PC-3 (cell line): ENCODE data around the gene C1QTNF6. TPM values are rescaled to one million over a fixed set of nuclear protein-coding genes. Genes with fewer than 3 reads are reported as not detected.

ENCODE experiments used
- ATAC-seq: fragments of 200-7000 bp; cut with Tn5 transposase; 2 replicates; pipeline ENCODE4 v1.9.1; 2020; ENCODE audit warnings: mild to moderate bottlenecking, moderate library complexity
- BruUV-seq: library from RNA; stranded (reverse); fragments of 400-500 nt; replicated peaks from 2 replicates; lab custom pipeline; 2021; lab: Mats Ljungman, UMichigan
- CTCF ChIA-PET: fragments of 300-600 bp; sonication (Branson Sonifier 250); formaldehyde crosslinking; loops from one replicate; lab custom pipeline; 2022; ENCODE audit warnings: antibody characterized with exemption; lab: Charles Lee
- POLR2A ChIA-PET: fragments of 300-600 bp; sonication (Branson Sonifier 250); formaldehyde crosslinking; loops from one replicate; lab custom pipeline; 2022; ENCODE audit warnings: antibody characterized with exemption; ENCODE audit not compliant: unreplicated experiment; lab: Charles Lee
- DNase-seq: peaks from one replicate; pipeline ENCODE4 v3.0.0-alpha.2; 2015
- H2AFZ ChIP-seq: fragments of 300-600 bp; sonication (generic); 2 replicates; pipeline ENCODE4 v1.6.0; 2016; ENCODE audit warnings: antibody characterized with exemption, low read length
- H3F3A ChIP-seq: fragments of 300-600 bp; sonication (generic); one replicate; pipeline ENCODE4 v1.6.0; 2017; ENCODE audit warnings: antibody characterized with exemption, low read length, control low read depth, mild to moderate bottlenecking; ENCODE audit not compliant: unreplicated experiment
- H3K27ac ChIP-seq: fragments of 300-600 bp; sonication (generic); 2 replicates; pipeline ENCODE4 v1.5.1; 2016; ENCODE audit warnings: mild to moderate bottlenecking, low read length
- H3K27me3 ChIP-seq: fragments of 300-600 bp; sonication (generic); 2 replicates; pipeline ENCODE4 v1.6.1; 2016; ENCODE audit warnings: low read length, mixed read lengths
- H3K36me3 ChIP-seq: fragments of 300-600 bp; sonication (generic); 2 replicates; pipeline ENCODE4 v1.6.1; 2016; ENCODE audit warnings: low read depth, mixed run types, low read length, mixed read lengths
- H3K4me1 ChIP-seq: fragments of 300-600 bp; sonication (generic); 2 replicates; pipeline ENCODE4 v1.5.1; 2016; ENCODE audit warnings: low read length; ENCODE audit not compliant: insufficient read depth
- H3K4me2 ChIP-seq: fragments of 300-600 bp; sonication (generic); 2 replicates; pipeline ENCODE4 v1.6.0; 2016; ENCODE audit warnings: low read length
- H3K4me3 ChIP-seq: fragments of 300-600 bp; sonication (generic); 2 replicates; pipeline ENCODE4 v1.5.1; 2016; ENCODE audit warnings: mild to moderate bottlenecking, low read length, mixed read lengths
- H3K79me2 ChIP-seq: fragments of 300-600 bp; sonication (generic); 2 replicates; pipeline ENCODE4 v1.6.1; 2017; ENCODE audit warnings: low read length, mixed read lengths
- H3K9ac ChIP-seq: fragments of 300-600 bp; sonication (generic); 2 replicates; pipeline ENCODE4 v1.6.0; 2016; ENCODE audit warnings: mild to moderate bottlenecking, low read length
- H3K9me2 ChIP-seq: fragments of 300-600 bp; sonication (generic); replicated peaks from 2 replicates; pipeline ENCODE4 v1.6.1; 2016; ENCODE audit warnings: mixed run types, low read length, mixed read lengths
- H3K9me3 ChIP-seq: fragments of 300-600 bp; sonication (generic); 2 replicates; pipeline ENCODE4 v1.6.1; 2016; ENCODE audit warnings: low read length, mixed read lengths
- H4K20me1 ChIP-seq: fragments of 300-600 bp; sonication (generic); 2 replicates; pipeline ENCODE4 v1.6.1; 2016; ENCODE audit warnings: low read length, mixed read lengths
- EZH2 ChIP-seq: fragments of 300-600 bp; sonication (generic); IDR thresholded peaks from one replicate; pipeline ENCODE4 v1.6.1; 2017; ENCODE audit warnings: antibody characterized with exemption, mild to moderate bottlenecking, low read length; ENCODE audit not compliant: unreplicated experiment
- EZH2phosphoT487 ChIP-seq: fragments of 300-600 bp; sonication (generic); IDR thresholded peaks from 2 replicates; pipeline ENCODE4 v1.6.1; 2018; ENCODE audit warnings: mild to moderate bottlenecking, antibody characterized with exemption, low read length, borderline replicate concordance
- intact Hi-C: fragments of 100-400 bp; cut with micrococcal nuclease; formaldehyde crosslinking; loops from 2 replicates; pipeline ENCODE4 v1.9.0; 2023
- total RNA-seq: library from RNA; depleted of rRNA; stranded (reverse); fragments of >200 nt; gene quantifications from 2 replicates; pipeline ENCODE4 v1.2.3, GENCODE V29; 2014
- TF ChIP-seq, protein P1 (sequence below): fragments of 300-600 bp; sonication (generic); conservative IDR thresholded peaks from 2 replicates; pipeline ENCODE4 v1.5.1; 2017; ENCODE audit warnings: antibody characterized with exemption, low read depth, mild to moderate bottlenecking, low read length

C1QTNF6 gene
- total RNA-seq, 1 experiment from 2014 or later = 3.8 TPM

- no peak overlapping the region for H3K9ac ChIP-seq
- intact Hi-C loops = no loop called here
- POLR2A ChIA-PET = no interaction called here
- no peaks in the 10 kb centered on the region for H3K27me3 ChIP-seq
- H3K27ac ChIP-seq = no peak overlapping the region
- no peak overlapping the region for H3K4me3 ChIP-seq
- no peak overlapping the region for H2AFZ ChIP-seq
- H3K9me2 ChIP-seq = no peaks in the 10 kb centered on the region
- H4K20me1 ChIP-seq = no peaks in the 10 kb centered on the region
- H3K79me2 ChIP-seq = no peaks in the 10 kb centered on the region
- H3K4me1 ChIP-seq = peaks cover 11% of the 10 kb centered on the region
- peak overlapping the region; percentile 51 for H3K4me2 ChIP-seq
- ATAC-seq (no peak), DNase-seq (no peak)
- TF ChIP-seq EZH2 = no peak
- TF ChIP-seq EZH2phosphoT487 = no peak
- no TSS peak for BruUV-seq
- no peaks in the 10 kb centered on the region for H3K36me3 ChIP-seq
- CTCF ChIA-PET = no interaction called here
- H3K9me3 ChIP-seq = no peaks in the 10 kb centered on the region
- no peaks in the 10 kb centered on the region for H3F3A ChIP-seq
Measured at GRCh38 chr22:37167176-37167980, 20.7 kb downstream of the C1QTNF6 start.

DNA sequence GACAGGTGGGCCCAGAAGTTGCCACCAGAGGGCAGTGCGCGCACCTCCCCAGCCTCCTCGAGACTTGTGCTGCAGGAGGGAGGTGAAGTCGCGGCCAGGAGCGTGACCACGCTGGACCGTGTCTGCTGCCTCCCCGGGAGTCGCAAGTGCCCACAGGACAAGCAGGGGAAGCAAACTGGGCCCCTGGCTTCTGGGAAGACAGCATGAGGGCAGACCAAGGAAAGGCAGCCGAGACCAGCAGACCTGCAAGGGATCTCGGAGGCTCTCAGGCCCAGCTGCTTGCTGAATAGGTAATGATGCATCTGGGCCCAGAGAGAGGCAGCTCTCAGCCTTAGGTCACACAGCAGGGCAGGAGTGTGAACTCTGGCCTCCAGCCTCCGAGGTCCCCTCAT, 21.4 kb downstream of the C1QTNF6 start:
- Histone ChIP-seq H3K27ac (no peak overlapping the region), H3K79me2 (no peaks in the 10 kb centered on the region), H3K9me2 (no peaks in the 10 kb centered on the region), H3K4me2 (peak overlapping the region; percentile 51), H3K4me1 (peaks cover 11% of the 10 kb centered on the region), H3K9me3 (no peaks in the 10 kb centered on the region), H3K27me3 (no peaks in the 10 kb centered on the region), H2AFZ (peak overlapping the region; percentile 73), H3K9ac (no peak overlapping the region), H3K36me3 (no peaks in the 10 kb centered on the region), H3K4me3 (no peak overlapping the region), H4K20me1 (no peaks in the 10 kb centered on the region), H3F3A (no peaks in the 10 kb centered on the region)
- TF ChIP-seq, protein P1, sequence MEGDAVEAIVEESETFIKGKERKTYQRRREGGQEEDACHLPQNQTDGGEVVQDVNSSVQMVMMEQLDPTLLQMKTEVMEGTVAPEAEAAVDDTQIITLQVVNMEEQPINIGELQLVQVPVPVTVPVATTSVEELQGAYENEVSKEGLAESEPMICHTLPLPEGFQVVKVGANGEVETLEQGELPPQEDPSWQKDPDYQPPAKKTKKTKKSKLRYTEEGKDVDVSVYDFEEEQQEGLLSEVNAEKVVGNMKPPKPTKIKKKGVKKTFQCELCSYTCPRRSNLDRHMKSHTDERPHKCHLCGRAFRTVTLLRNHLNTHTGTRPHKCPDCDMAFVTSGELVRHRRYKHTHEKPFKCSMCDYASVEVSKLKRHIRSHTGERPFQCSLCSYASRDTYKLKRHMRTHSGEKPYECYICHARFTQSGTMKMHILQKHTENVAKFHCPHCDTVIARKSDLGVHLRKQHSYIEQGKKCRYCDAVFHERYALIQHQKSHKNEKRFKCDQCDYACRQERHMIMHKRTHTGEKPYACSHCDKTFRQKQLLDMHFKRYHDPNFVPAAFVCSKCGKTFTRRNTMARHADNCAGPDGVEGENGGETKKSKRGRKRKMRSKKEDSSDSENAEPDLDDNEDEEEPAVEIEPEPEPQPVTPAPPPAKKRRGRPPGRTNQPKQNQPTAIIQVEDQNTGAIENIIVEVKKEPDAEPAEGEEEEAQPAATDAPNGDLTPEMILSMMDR = peak; percentile 86
- TF ChIP-seq EZH2phosphoT487 = no peak
- TF ChIP-seq EZH2 = no peak
- no TSS peak for BruUV-seq
- intact Hi-C loops = loop anchor here (1.0 kb wide), 1 partner anchor 33 kb away; no protein-coding TSS in a partner anchor
- DNase-seq (peak; percentile 75), ATAC-seq (peak; percentile 98)
- POLR2A ChIA-PET = no interaction called here
- CTCF ChIA-PET = no interaction called here

DNA sequence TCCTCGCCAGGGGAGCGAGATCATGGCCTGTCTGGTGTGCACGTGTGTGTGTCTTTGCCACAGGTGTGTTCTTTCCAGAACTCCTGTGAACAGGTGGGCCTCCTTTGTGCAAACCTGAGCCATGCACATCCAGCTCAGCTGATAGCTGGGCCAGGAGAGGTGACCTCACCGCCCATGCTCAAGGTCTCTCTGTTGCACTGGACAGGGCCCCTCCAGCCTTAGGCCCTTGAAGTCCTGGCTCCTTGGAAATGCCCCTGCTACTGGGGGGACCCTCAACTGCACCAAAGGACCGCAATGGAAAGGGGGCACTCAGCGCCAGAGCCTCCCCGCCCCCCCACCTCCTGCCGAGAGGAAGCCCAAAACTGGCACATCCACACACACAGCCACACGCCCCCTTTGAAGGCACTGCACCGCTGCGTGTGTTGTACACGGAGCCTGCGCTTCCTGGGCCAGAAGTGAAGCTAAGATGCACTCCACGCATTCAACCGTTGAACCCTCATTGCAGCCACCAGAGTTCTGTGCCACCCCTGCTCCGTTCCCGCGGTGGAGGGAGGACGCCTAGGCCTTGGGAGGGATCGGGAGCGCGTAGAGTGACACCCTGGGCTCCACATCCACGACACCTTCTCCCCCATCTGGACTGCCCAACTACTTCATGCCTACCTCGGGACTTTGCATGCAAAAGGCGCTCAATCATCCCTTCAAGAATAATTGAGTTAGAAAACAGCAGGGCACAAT, 21.9 kb downstream of the C1QTNF6 start:
- H3K9me2 ChIP-seq = no peaks in the 10 kb centered on the region
- no peak for DNase-seq
- no TSS peak for BruUV-seq
- H3K4me1 ChIP-seq = peaks cover 11% of the 10 kb centered on the region
- POLR2A ChIA-PET = no interaction called here
- ATAC-seq = no peak
- H3K27ac ChIP-seq = no peak overlapping the region
- H3K4me3 ChIP-seq = no peak overlapping the region
- H3K36me3 ChIP-seq = no peaks in the 10 kb centered on the region
- H2AFZ ChIP-seq = no peak overlapping the region
- H3K9ac ChIP-seq = no peak overlapping the region
- CTCF ChIA-PET = no interaction called here
- H4K20me1 ChIP-seq = no peaks in the 10 kb centered on the region
- H3K79me2 ChIP-seq = no peaks in the 10 kb centered on the region
- H3F3A ChIP-seq = no peaks in the 10 kb centered on the region
- no peaks in the 10 kb centered on the region for H3K9me3 ChIP-seq
- no peaks in the 10 kb centered on the region for H3K27me3 ChIP-seq
- no peak for TF ChIP-seq EZH2
- TF ChIP-seq, protein P1 = no peak
- TF ChIP-seq EZH2phosphoT487 = no peak
- no peak overlapping the region for H3K4me2 ChIP-seq
- intact Hi-C loops = loop anchor here (1.0 kb wide), 1 partner anchor 33 kb away; no protein-coding TSS in a partner anchor
